Eye (tissue), 1 donor: ENCODE results near the gene GABRR2.

Source experiments
- DNase-seq: peaks from one replicate; pipeline ENCODE4 v3.0.0-alpha.2; 2015

Gene GABRR2

GRCh38 chr6:89290401-89291155 lies 24.5 kb downstream of the GABRR2 start:
- peak; percentile 20 for DNase-seq

DNA sequence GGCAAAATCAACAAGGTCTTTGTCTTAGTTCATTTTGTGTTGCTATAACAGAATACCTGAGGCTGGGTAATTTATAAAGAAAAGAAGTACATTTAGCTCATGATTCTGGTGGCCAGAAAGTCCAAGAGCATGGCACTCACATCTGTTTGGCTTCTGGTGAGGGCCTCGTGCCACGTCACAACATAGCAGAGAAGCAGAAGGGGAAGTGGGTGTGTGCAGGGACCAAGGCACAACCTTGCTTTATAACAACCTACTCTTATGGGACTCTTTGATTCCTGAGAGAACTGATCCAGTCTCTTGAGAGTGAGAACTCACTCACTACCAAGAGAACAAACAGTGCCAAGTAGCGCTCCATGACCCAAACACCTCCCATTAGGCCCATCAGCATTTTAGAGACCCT lies 25.4 kb downstream of the GABRR2 start:
- DNase-seq: no peak

DNA sequence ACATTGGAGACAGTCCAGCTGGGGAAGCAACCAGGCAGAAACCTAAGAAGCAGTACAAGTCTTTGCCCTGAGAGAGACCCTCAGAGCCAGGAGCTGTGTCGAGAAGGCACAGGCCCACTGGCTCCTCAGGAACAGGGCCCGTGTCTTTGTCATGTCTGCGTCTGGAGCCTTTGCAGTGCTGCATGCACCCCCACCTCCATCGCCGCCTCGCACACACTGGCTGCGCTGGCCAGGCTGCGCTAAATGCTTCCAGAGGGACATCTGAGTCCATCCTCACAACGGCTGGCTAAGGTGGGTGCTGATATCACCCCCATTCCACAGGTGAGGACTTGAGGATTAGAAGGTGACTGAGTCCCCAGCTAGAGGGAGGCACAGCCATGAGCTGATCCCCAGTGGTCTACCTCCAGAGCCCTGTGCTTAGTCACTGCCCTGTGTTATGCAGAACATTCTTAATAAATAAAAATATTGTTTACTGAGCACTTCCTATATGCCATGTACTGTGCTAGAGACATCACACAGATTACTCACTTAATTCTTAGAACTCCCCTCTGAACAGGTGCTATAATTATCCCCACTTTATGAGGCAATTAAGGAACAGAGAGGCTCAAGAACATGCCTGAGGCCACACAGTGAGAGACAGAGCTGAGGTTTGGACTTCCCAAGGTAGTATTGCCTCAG lies 27.6 kb downstream of the GABRR2 start:
- no peak for DNase-seq

DNA sequence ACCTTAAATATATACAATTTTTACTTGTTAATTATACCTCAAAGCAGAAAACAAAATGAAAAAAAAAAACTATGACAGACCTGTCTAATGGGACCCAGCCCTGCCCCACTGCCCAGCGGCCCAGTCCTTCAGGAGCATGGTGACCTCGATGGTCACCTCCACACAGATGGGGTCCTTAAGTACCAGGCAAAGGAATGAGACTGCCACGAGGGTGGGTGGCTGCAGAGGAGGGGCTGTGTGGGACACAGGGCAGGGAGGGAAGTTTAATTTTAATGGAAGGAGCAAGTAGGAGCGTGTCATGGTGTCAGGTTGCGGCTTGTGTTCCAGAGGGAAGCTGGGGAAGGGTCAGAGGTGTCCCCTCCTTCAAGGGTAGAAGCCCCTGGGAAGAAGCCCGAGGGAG lies 28.6 kb downstream of the GABRR2 start:
- no peak for DNase-seq

- DNase-seq: no peak
These were observed 29.9 kb downstream of the GABRR2 start for GRCh38 chr6:89284963-89285735.

- DNase-seq: no peak
These were observed 31.0 kb downstream of the GABRR2 start for GRCh38 chr6:89284081-89284480.

DNA sequence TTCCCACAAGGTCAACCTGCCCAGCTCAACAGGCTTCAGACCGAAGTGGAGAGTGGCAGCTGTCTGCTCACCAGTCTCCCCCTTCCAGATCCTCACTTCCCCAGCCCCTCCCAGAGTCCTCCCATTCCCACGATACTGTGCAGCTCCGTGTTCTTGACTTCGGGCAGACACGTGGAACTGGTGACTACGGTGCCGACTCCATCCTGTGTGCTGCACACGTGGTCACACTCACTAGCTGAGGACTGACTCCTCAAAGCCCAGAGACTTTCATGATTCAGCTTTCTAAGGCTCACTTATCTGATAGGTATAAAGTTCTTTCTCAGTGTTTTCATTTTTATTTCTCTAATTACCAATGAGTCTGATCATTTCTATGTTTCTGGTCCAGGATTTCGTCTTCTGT lies 32.4 kb downstream of the GABRR2 start:
- DNase-seq: no peak

- DNase-seq: no peak
These were observed 33.3 kb downstream of the GABRR2 start for GRCh38 chr6:89281779-89282246.

- no peak for DNase-seq
These were observed 36.1 kb downstream of the GABRR2 start for GRCh38 chr6:89278956-89279355.

GRCh38 chr6:89275900-89276299 lies 39.2 kb downstream of the GABRR2 start:
- no peak for DNase-seq

- DNase-seq: no peak
These were observed 41.3 kb downstream of the GABRR2 start for GRCh38 chr6:89273816-89274215.

GRCh38 chr6:89272596-89272995 lies 42.5 kb downstream of the GABRR2 start:
- no peak for DNase-seq

GRCh38 chr6:89270951-89271721 lies 44.0 kb downstream of the GABRR2 start:
- no peak for DNase-seq

- DNase-seq: no peak
These were observed 45.1 kb downstream of the GABRR2 start for GRCh38 chr6:89269981-89270380.

DNA sequence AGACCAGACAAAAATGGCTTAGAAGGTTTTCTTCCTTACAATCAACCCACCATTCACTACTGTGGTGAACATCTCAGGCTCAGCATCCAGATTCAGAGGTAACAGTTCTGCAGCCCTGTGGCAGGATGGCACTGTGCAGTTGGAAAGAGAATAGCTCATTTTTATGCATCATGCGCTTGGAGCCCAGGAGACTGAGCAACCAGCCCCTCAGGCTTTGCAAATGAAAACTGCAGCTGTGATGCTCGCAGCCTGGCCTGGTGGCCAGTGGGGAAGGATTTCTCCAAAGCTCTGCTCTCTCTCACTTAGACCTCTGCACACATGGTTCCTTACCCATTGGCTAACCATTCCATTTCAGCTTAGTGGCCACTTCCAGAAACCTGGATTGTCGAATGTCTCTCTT lies 45.8 kb downstream of the GABRR2 start:
- no peak for DNase-seq

- DNase-seq: no peak
These were observed 46.3 kb downstream of the GABRR2 start for GRCh38 chr6:89268776-89269175.

- no peak for DNase-seq
These were observed 47.2 kb downstream of the GABRR2 start for GRCh38 chr6:89267918-89268317.

DNA sequence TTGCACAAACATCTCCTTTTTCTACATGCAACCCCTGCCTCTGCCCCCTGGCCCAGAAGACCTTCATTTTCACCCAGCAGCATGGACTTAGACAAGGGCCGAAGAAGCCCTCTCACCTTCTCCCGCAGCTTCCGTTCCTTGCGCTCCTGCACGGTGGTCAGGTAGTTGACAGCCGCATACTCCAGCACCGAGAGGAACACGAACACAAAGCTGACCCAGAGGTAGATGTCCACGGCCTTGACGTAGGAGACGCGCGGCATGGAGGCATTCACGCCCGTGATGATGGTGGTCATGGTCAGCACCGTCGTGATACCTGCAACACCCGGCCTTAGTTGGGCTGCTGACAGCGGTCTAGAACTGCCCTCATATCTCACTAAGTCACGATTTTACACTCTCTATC lies 50.8 kb downstream of the GABRR2 start:
- DNase-seq: no peak

DNA sequence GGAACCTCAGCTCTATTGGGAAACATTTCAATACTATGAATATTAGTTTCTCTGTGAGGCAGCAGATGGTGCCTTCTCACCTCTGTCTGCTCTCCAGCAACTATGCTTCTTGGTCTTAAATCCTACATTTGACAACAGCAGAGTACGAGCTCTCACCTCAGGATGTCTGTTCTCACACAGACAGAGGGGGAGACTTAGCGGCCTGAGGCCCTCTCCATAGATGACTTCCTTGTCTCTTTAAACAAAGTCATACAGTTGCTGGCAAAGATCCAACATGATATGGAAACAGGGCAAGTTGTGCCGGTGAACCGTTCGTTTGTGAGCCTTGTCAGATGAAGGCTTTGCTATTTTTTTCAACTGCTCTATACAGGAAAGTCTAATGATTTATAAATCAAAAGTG lies 54.3 kb downstream of the GABRR2 start:
- peak; percentile 18 for DNase-seq

- DNase-seq: no peak
These were observed 54.8 kb downstream of the GABRR2 start for GRCh38 chr6:89260310-89260709.

DNA sequence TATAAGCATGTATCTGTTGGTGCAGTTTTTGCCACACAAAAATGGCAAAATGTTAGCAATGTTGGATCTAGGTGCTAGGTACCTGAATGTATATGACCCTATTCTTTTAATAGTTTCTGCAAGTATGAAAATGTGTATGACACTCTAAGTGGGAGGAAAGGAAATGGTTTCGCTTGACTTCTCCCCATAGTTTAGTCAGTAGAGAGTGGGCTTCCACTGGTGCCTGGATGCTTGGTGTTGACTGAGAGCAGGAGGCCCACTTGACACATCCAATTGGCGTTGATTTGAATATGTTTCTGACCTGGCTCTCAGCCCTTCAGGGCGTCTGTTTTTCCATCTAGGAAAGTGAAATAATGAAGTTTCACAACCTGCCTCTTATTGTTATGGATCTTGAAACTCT lies 56.2 kb downstream of the GABRR2 start:
- no peak for DNase-seq

DNA sequence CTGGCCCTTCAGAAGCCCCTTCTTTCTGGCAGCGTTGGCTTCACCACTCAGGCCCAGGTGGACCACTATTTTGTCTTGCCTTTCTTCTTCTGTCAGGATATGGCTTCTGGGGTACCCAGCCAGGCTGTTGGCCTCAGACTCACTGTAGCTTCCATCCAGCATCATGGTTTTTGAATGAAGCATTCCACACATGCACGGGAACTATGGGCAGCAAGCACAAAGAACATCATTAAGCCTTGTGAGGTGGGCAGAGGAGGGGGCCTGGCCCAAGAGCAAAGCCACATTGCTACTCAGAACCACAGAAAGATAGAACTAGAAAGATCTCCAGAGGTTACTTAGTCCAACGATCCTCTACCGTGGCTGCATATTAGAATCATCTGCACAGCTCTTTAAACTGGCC lies 57.3 kb downstream of the GABRR2 start:
- no peak for DNase-seq

DNA sequence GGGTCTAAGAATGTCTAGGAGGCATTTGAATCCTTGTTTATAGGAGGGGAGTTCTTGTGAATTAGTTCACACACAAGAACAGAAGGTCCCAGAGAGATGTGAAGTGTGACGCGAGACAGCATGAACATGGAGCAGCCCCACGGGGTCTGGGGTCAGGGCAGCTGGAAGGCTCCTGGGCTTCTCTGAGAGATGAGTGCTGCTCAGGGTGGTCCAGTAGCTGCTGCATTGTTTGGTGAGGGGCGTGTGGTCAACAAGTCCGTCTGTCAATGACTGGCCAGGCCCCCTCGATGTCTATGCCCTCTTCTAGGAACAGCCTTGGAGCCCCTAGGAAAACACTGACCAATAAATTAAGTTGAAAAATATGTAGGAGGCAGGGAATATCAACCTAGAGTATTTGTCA lies 57.8 kb downstream of the GABRR2 start:
- DNase-seq: no peak
